ENCODE data around the gene IGIP.

GRCh38 chr5:140133514-140134167 lies 7.9 kb downstream of the IGIP start:
- TF ChIP-seq CTCF (IDR thresholded peaks at IDR 0.05; ENCODE audit: insufficient read depth, low read depth, low read length) (no peak), EZH2 (IDR thresholded peaks at IDR 0.05; ENCODE audit: insufficient read depth, low read length) (no peak)

Measured in astrocyte (in vitro differentiated cells and primary cell).